Activated naive CD4-positive, alpha-beta T cell treated with anti-CD3 and anti-CD28 coated beads, Interleukin-2, amount 50 U/mL, for 24 hours (primary cell): ENCODE data around the gene CTCFL.

Experiments
- H3K27ac Mint-ChIP-seq: one replicate; pipeline ENCODE4 v1.8.0; 2021; ENCODE audit warnings: mild to moderate bottlenecking, mixed read lengths
- H3K27me3 Mint-ChIP-seq: one replicate; pipeline ENCODE4 v1.8.0; 2021; ENCODE audit warnings: mixed read lengths
- H3K36me3 Mint-ChIP-seq: one replicate; pipeline ENCODE4 v1.8.0; 2021; ENCODE audit warnings: mixed read lengths
- H3K4me1 Mint-ChIP-seq: one replicate; pipeline ENCODE4 v1.8.0; 2021; ENCODE audit warnings: mixed read lengths
- H3K4me3 Mint-ChIP-seq: one replicate; pipeline ENCODE4 v1.8.0; 2021; ENCODE audit warnings: mild to moderate bottlenecking, mixed read lengths
- H3K9me3 Mint-ChIP-seq: one replicate; pipeline ENCODE4 v1.8.0; 2021; ENCODE audit warnings: mixed read lengths

Gene CTCFL

GRCh38 chr20:57562541-57563465 lies 37.9 kb upstream of the CTCFL start:
- Mint-ChIP-seq H3K27me3 (no peaks in the 10 kb centered on the region), H3K4me3 (no peak overlapping the region), H3K9me3 (no peaks in the 10 kb centered on the region), H3K36me3 (no peaks in the 10 kb centered on the region), H3K27ac (no peak overlapping the region), H3K4me1 (no peaks in the 10 kb centered on the region)

- no peak overlapping the region for H3K4me3 Mint-ChIP-seq
- H3K27me3 Mint-ChIP-seq = peaks cover 4% of the 10 kb centered on the region
- no peaks in the 10 kb centered on the region for H3K9me3 Mint-ChIP-seq
- H3K36me3 Mint-ChIP-seq = no peaks in the 10 kb centered on the region
- no peak overlapping the region for H3K27ac Mint-ChIP-seq
- H3K4me1 Mint-ChIP-seq = no peaks in the 10 kb centered on the region
Measured at GRCh38 chr20:57561356-57562279, 36.7 kb upstream of the CTCFL start.

- H3K27ac Mint-ChIP-seq = no peak within 1 kb of the TSS
- H3K36me3 Mint-ChIP-seq = no peaks in the 10 kb centered on the region
- H3K9me3 Mint-ChIP-seq = no peaks in the 10 kb centered on the region
- H3K27me3 Mint-ChIP-seq = peaks cover 4% of the 10 kb centered on the region
- no peaks in the 10 kb centered on the region for H3K4me1 Mint-ChIP-seq
- no peak within 1 kb of the TSS for H3K4me3 Mint-ChIP-seq
Measured at GRCh38 chr20:57560554-57561355, 35.8 kb upstream of the CTCFL start, which contains the start of gene PCK1. Gene PCK1 (plus strand): TSS chr20:57561110. CDS start chr20:57561412, 302 bp downstream.

GRCh38 chr20:57559658-57560553 lies 35.0 kb upstream of the CTCFL start:
- H3K27me3 Mint-ChIP-seq = peaks cover 4% of the 10 kb centered on the region
- H3K4me3 Mint-ChIP-seq = no peak overlapping the region
- H3K4me1 Mint-ChIP-seq = no peaks in the 10 kb centered on the region
- no peaks in the 10 kb centered on the region for H3K9me3 Mint-ChIP-seq
- H3K36me3 Mint-ChIP-seq = no peaks in the 10 kb centered on the region
- H3K27ac Mint-ChIP-seq = no peak overlapping the region

GRCh38 chr20:57559289-57559634 lies 34.3 kb upstream of the CTCFL start:
- no peak overlapping the region for H3K4me3 Mint-ChIP-seq
- no peak overlapping the region for H3K27ac Mint-ChIP-seq
- H3K27me3 Mint-ChIP-seq = peaks cover 4% of the 10 kb centered on the region
- H3K9me3 Mint-ChIP-seq = no peaks in the 10 kb centered on the region
- no peaks in the 10 kb centered on the region for H3K36me3 Mint-ChIP-seq
- H3K4me1 Mint-ChIP-seq = no peaks in the 10 kb centered on the region

GRCh38 chr20:57558614-57559288 lies 33.8 kb upstream of the CTCFL start:
- peaks cover 4% of the 10 kb centered on the region for H3K27me3 Mint-ChIP-seq
- H3K9me3 Mint-ChIP-seq = no peaks in the 10 kb centered on the region
- H3K36me3 Mint-ChIP-seq = no peaks in the 10 kb centered on the region
- H3K27ac Mint-ChIP-seq = no peak overlapping the region
- no peak overlapping the region for H3K4me3 Mint-ChIP-seq
- H3K4me1 Mint-ChIP-seq = no peaks in the 10 kb centered on the region

GRCh38 chr20:57557926-57558613 lies 33.1 kb upstream of the CTCFL start:
- no peaks in the 10 kb centered on the region for H3K4me1 Mint-ChIP-seq
- H3K4me3 Mint-ChIP-seq = no peak overlapping the region
- no peaks in the 10 kb centered on the region for H3K36me3 Mint-ChIP-seq
- peaks cover 4% of the 10 kb centered on the region for H3K27me3 Mint-ChIP-seq
- H3K9me3 Mint-ChIP-seq = no peaks in the 10 kb centered on the region
- no peak overlapping the region for H3K27ac Mint-ChIP-seq

- H3K4me1 Mint-ChIP-seq = no peaks in the 10 kb centered on the region
- H3K36me3 Mint-ChIP-seq = no peaks in the 10 kb centered on the region
- no peak overlapping the region for H3K27ac Mint-ChIP-seq
- H3K4me3 Mint-ChIP-seq = no peak overlapping the region
- peaks cover 4% of the 10 kb centered on the region for H3K27me3 Mint-ChIP-seq
- H3K9me3 Mint-ChIP-seq = no peaks in the 10 kb centered on the region
Measured at GRCh38 chr20:57556980-57557274, 32.0 kb upstream of the CTCFL start.

GRCh38 chr20:57555457-57556184 lies 30.7 kb upstream of the CTCFL start:
- Mint-ChIP-seq H3K4me3 (no peak overlapping the region), H3K9me3 (no peaks in the 10 kb centered on the region), H3K27me3 (peaks cover 4% of the 10 kb centered on the region), H3K4me1 (no peaks in the 10 kb centered on the region), H3K27ac (no peak overlapping the region), H3K36me3 (no peaks in the 10 kb centered on the region)

- Mint-ChIP-seq H3K27me3 (peaks cover 4% of the 10 kb centered on the region), H3K27ac (no peak overlapping the region), H3K4me3 (no peak overlapping the region), H3K36me3 (no peaks in the 10 kb centered on the region), H3K4me1 (no peaks in the 10 kb centered on the region), H3K9me3 (no peaks in the 10 kb centered on the region)
Measured at GRCh38 chr20:57553376-57554018, 28.6 kb upstream of the CTCFL start.

- H3K4me3 Mint-ChIP-seq = no peak overlapping the region
- no peak overlapping the region for H3K27ac Mint-ChIP-seq
- no peaks in the 10 kb centered on the region for H3K4me1 Mint-ChIP-seq
- no peaks in the 10 kb centered on the region for H3K36me3 Mint-ChIP-seq
- peaks cover 4% of the 10 kb centered on the region for H3K27me3 Mint-ChIP-seq
- no peaks in the 10 kb centered on the region for H3K9me3 Mint-ChIP-seq
Measured at GRCh38 chr20:57552471-57552870, 27.5 kb upstream of the CTCFL start.

GRCh38 chr20:57548177-57549058 lies 23.5 kb upstream of the CTCFL start:
- no peaks in the 10 kb centered on the region for H3K27me3 Mint-ChIP-seq

More at GRCh38 chr20:57548177-57549058, 23.5 kb upstream of the CTCFL start:
- Mint-ChIP-seq H3K9me3 (no peaks in the 10 kb centered on the region), H3K4me1 (no peaks in the 10 kb centered on the region), H3K27ac (peak overlapping the region; percentile 20), H3K4me3 (no peak overlapping the region), H3K36me3 (no peaks in the 10 kb centered on the region)
